ENCODE results near the gene TMEM191C.
"Not testable (repeated sequence)": the region's sequence is repeated elsewhere in the genome, so short reads cannot be mapped to it uniquely, and the experiment has no call there.

Gene TMEM191C

GRCh38 chr22:21446128-21446826 lies 20.9 kb upstream of the TMEM191C start:
- no peak overlapping the region for H3K4me3 ChIP-seq (ENCODE audit: low read depth, low read length)

GRCh38 chr22:21446827-21447690 lies 20.1 kb upstream of the TMEM191C start:
- H3K4me3 ChIP-seq (ENCODE audit: low read depth, low read length), result no peak overlapping the region

GRCh38 chr22:21447694-21448402 lies 19.3 kb upstream of the TMEM191C start:
- H3K4me3 ChIP-seq (ENCODE audit: low read depth, low read length), result no peak overlapping the region

- H3K4me3 ChIP-seq (ENCODE audit: low read depth, low read length), result no peak overlapping the region
Observed at GRCh38 chr22:21448627-21449416, 18.4 kb upstream of the TMEM191C start.

- H3K4me3 ChIP-seq (ENCODE audit: low read depth, low read length), result no peak overlapping the region
Observed at GRCh38 chr22:21449531-21450319, 17.5 kb upstream of the TMEM191C start.

GRCh38 chr22:21450320-21450831 lies 16.8 kb upstream of the TMEM191C start:
- H3K4me3 ChIP-seq (ENCODE audit: low read depth, low read length), result no peak overlapping the region

- H3K4me3 ChIP-seq (ENCODE audit: low read depth, low read length), result no peak overlapping the region
Observed at GRCh38 chr22:21450858-21451353, 16.3 kb upstream of the TMEM191C start.

GRCh38 chr22:21451545-21452520 lies 15.4 kb upstream of the TMEM191C start:
- no peak overlapping the region for H3K4me3 ChIP-seq (ENCODE audit: low read depth, low read length)

- H3K4me3 ChIP-seq (ENCODE audit: low read depth, low read length), result not testable (repeated sequence)
Observed at GRCh38 chr22:21452666-21453065, 14.5 kb upstream of the TMEM191C start.

- H3K4me3 ChIP-seq (ENCODE audit: low read depth, low read length), result not testable (repeated sequence)
Observed at GRCh38 chr22:21454998-21455333, 12.2 kb upstream of the TMEM191C start.

- no peak overlapping the region for H3K4me3 ChIP-seq (ENCODE audit: low read depth, low read length)
Observed at GRCh38 chr22:21455334-21456089, 11.7 kb upstream of the TMEM191C start.

- H3K4me3 ChIP-seq (ENCODE audit: low read depth, low read length), result no peak overlapping the region
Observed at GRCh38 chr22:21457023-21457787, 10.0 kb upstream of the TMEM191C start.

- H3K4me3 ChIP-seq (ENCODE audit: low read depth, low read length), result not testable (repeated sequence)
Observed at GRCh38 chr22:21462672-21463071, 4.5 kb upstream of the TMEM191C start.

- not testable (repeated sequence) for H3K4me3 ChIP-seq (ENCODE audit: low read depth, low read length)
Observed at GRCh38 chr22:21468194-21469096, 1.3 kb downstream of the TMEM191C start.

- H3K4me3 ChIP-seq (ENCODE audit: low read depth, low read length), result not testable (repeated sequence)
Observed at GRCh38 chr22:21469097-21469994, 2.2 kb downstream of the TMEM191C start.

Measured in iPS-11a (cell line).